H9 (cell line): ENCODE results near the gene PKNOX2. TPM values are rescaled to one million over a fixed set of nuclear protein-coding genes. Genes with fewer than 3 reads are reported as not detected.

ENCODE experiments used
- DNase-seq: peaks from one replicate; pipeline ENCODE4 v3.0.0-alpha.2; 2017
- H2AFZ ChIP-seq: one replicate; pipeline ENCODE4 v1.6.1; 2013; ENCODE audit warnings: mild to moderate bottlenecking, low read length, control low read depth, moderate library complexity
- H2AK5ac ChIP-seq: 2 replicates; pipeline ENCODE4 v1.6.1; 2013; ENCODE audit warnings: low read length, control low read depth, mixed read lengths; ENCODE audit not compliant: insufficient read length
- H2BK120ac ChIP-seq: one replicate; pipeline ENCODE4 v1.6.1; 2013; ENCODE audit warnings: low read depth, mild to moderate bottlenecking, low read length, control low read depth, inconsistent platforms; ENCODE audit not compliant: poor library complexity, severe bottlenecking
- H2BK12ac ChIP-seq: 2 replicates; pipeline ENCODE4 v1.6.1; 2013; ENCODE audit warnings: low read length, control low read depth, mixed read lengths, low read depth; ENCODE audit not compliant: insufficient read length
- H2BK15ac ChIP-seq: 2 replicates; pipeline ENCODE4 v1.6.1; 2013; ENCODE audit warnings: low read depth, low read length, control low read depth
- H2BK20ac ChIP-seq: one replicate; pipeline ENCODE4 v1.6.1; 2013; ENCODE audit warnings: low read depth, mild to moderate bottlenecking, low read length, control low read depth, inconsistent platforms; ENCODE audit not compliant: poor library complexity, severe bottlenecking
- H2BK5ac ChIP-seq: 2 replicates; pipeline ENCODE4 v1.6.1; 2013; ENCODE audit warnings: low read length, control low read depth, mixed read lengths; ENCODE audit not compliant: insufficient read length
- H3K14ac ChIP-seq: 2 replicates; pipeline ENCODE4 v1.6.1; 2013; ENCODE audit warnings: low read length, control low read depth; ENCODE audit not compliant: insufficient read depth
- H3K18ac ChIP-seq: 2 replicates; pipeline ENCODE4 v1.6.1; 2013; ENCODE audit warnings: low read depth, mild to moderate bottlenecking, mixed read lengths, low read length, control low read depth; ENCODE audit not compliant: insufficient read length
- H3K23ac ChIP-seq: 2 replicates; pipeline ENCODE4 v1.6.1; 2013; ENCODE audit warnings: low read length, control low read depth, mixed read lengths, low read depth; ENCODE audit not compliant: insufficient read length
- H3K23me2 ChIP-seq: 2 replicates; pipeline ENCODE4 v1.6.1; 2013; ENCODE audit warnings: low read depth, mild to moderate bottlenecking, mixed read lengths, low read length, control low read depth; ENCODE audit not compliant: insufficient read length, poor library complexity, severe bottlenecking
- H3K27ac ChIP-seq: 2 replicates; pipeline ENCODE4 v1.5.1; 2013; ENCODE audit warnings: low read length, control low read depth, mixed read lengths, low read depth; ENCODE audit not compliant: insufficient read length
- H3K27me3 ChIP-seq: 2 replicates; pipeline ENCODE4 v1.6.1; 2013; ENCODE audit warnings: low read length, control low read depth, inconsistent platforms; ENCODE audit not compliant: insufficient read depth
- H3K4ac ChIP-seq: 2 replicates; pipeline ENCODE4 v1.6.1; 2013; ENCODE audit warnings: low read depth, mild to moderate bottlenecking, control low read depth, inconsistent platforms, low read length, moderate library complexity
- H3K4me1 ChIP-seq: 2 replicates; pipeline ENCODE4 v1.6.1; 2013; ENCODE audit warnings: low read length, control low read depth, inconsistent platforms; ENCODE audit not compliant: insufficient read depth
- H3K4me2 ChIP-seq: 2 replicates; pipeline ENCODE4 v1.6.1; 2013; ENCODE audit warnings: low read length, control low read depth, mixed read lengths; ENCODE audit not compliant: insufficient read length, insufficient read depth
- H3K56ac ChIP-seq: 2 replicates; pipeline ENCODE4 v1.6.1; 2013; ENCODE audit warnings: low read depth, mild to moderate bottlenecking, mixed read lengths, low read length, control low read depth; ENCODE audit not compliant: insufficient read length
- H3K79me1 ChIP-seq: 2 replicates; pipeline ENCODE4 v1.6.1; 2013; ENCODE audit warnings: low read depth, mild to moderate bottlenecking, moderate library complexity, low read length, control low read depth, inconsistent platforms; ENCODE audit not compliant: insufficient read depth, poor library complexity, severe bottlenecking
- H3K79me2 ChIP-seq: 2 replicates; pipeline ENCODE4 v1.6.1; 2013; ENCODE audit warnings: low read length, control low read depth, inconsistent platforms; ENCODE audit not compliant: insufficient read depth
- H3K9ac ChIP-seq: 2 replicates; pipeline ENCODE4 v1.6.1; 2013; ENCODE audit warnings: low read length, control low read depth, mixed read lengths; ENCODE audit not compliant: insufficient read length; ENCODE audit errors: extremely low read depth
- H3K9me3 ChIP-seq: one replicate; pipeline ENCODE4 v1.6.1; 2013; ENCODE audit warnings: low read depth, low read length, inconsistent platforms; ENCODE audit not compliant: control insufficient read depth
- H3T11ph ChIP-seq: one replicate; pipeline ENCODE4 v1.6.1; 2013; ENCODE audit warnings: mild to moderate bottlenecking, low read length, control low read depth, inconsistent platforms
- H4K20me1 ChIP-seq: one replicate; pipeline ENCODE4 v1.6.1; 2013; ENCODE audit not compliant: control insufficient read depth, insufficient read length, insufficient read depth
- H4K5ac ChIP-seq: 2 replicates; pipeline ENCODE4 v1.6.1; 2013; ENCODE audit warnings: low read depth, mild to moderate bottlenecking, mixed read lengths, low read length, control low read depth; ENCODE audit not compliant: insufficient read length
- H4K8ac ChIP-seq: replicated peaks from 2 replicates; pipeline ENCODE4 v1.6.1; 2013; ENCODE audit warnings: low read length, control low read depth, mixed read lengths, low read depth; ENCODE audit not compliant: insufficient read length
- H4K91ac ChIP-seq: 2 replicates; pipeline ENCODE4 v1.6.1; 2013; ENCODE audit warnings: low read depth, mild to moderate bottlenecking, moderate library complexity, mixed read lengths, low read length, control low read depth; ENCODE audit not compliant: insufficient read length
- H3K27ac Mint-ChIP-seq, 3 experiments: 2 replicates in 2 of 3; 3 replicates in 1 of 3; pipeline ENCODE4 v1.8.0; 2020 to 2021; ENCODE audit warnings: mixed read lengths in 3 of 3, mild to moderate bottlenecking in 1 of 3, moderate library complexity in 1 of 3
- H3K27me3 Mint-ChIP-seq: 2 replicates; pipeline ENCODE4 v1.8.0; 2021; ENCODE audit warnings: low read depth, mild to moderate bottlenecking, moderate library complexity, mixed read lengths
- H3K36me3 Mint-ChIP-seq, 3 experiments: 2 replicates in 2 of 3; 3 replicates in 1 of 3; pipeline ENCODE4 v1.8.0; 2020 to 2021; ENCODE audit warnings: low read depth in 3 of 3, mixed read lengths in 3 of 3; ENCODE audit not compliant: insufficient read depth in 1 of 3
- H3K4me1 Mint-ChIP-seq, 2 experiments: 2 replicates each; pipeline ENCODE4 v1.8.0; 2020; ENCODE audit warnings: mixed read lengths in 2 of 2
- H3K4me3 Mint-ChIP-seq, 2 experiments: 2 replicates in 1 of 2; 3 replicates in 1 of 2; pipeline ENCODE4 v1.8.0; 2020 to 2021; ENCODE audit warnings: mild to moderate bottlenecking in 2 of 2, mixed read lengths in 2 of 2, moderate library complexity in 1 of 2
- H3K9me3 Mint-ChIP-seq, 2 experiments: 2 replicates in 1 of 2; 3 replicates in 1 of 2; pipeline ENCODE4 v1.8.0; 2020; ENCODE audit warnings: mild to moderate bottlenecking in 2 of 2, mixed read lengths in 2 of 2, moderate library complexity in 1 of 2
- WGBS: extraction: QIAGEN DNeasy Blood & Tissue Kit; methylation state at CpG from one replicate; pipeline ENCODE4 v1.1.7; 2013; ENCODE audit warnings: missing lambda C conversion rate, low lambda C conversion rate, mixed read lengths; ENCODE audit not compliant: insufficient read length; ENCODE audit errors: extremely low coverage; 5-methylcytosine and 5-hydroxymethylcytosine counted together
- total RNA-seq: library from RNA; stranded (reverse); gene quantifications from 2 replicates; pipeline ENCODE4 v1.2.1, GENCODE V29; 2021
- TF ChIP-seq, protein P1 (sequence below): fragments of 200-600 bp; sonication (generic); conservative IDR thresholded peaks from 3 replicates; pipeline ENCODE4 v1.8.0; 2021; ENCODE audit warnings: antibody characterized with exemption, mild to moderate bottlenecking

The PKNOX2 gene
- total RNA-seq, 1 experiment from 2014 or later = 1.3 TPM

DNA sequence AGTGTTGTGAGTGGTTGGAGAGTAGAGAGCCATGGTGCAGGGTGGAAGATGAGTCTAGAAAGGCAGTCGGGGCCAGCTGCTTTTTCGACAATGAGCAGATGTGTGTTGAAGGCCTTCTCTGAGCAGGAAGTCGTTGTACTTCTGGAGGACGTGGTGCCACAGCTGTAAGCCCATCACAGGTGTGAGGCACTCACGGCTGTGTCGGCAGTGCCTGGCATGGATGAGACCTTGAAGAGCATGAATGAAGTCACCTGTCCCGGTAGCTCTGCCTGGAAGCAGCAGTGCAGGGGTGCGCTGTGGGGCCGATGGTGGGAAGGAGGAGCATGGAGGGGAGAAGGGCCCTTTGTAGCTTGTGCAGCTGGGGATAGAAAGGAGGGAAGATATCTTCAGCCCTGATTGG is 165.2 kb downstream of the PKNOX2 start:
- H3K23ac ChIP-seq = no peak overlapping the region

More for the DNA sequence above, 165.2 kb downstream of the PKNOX2 start:
- Histone ChIP-seq H2BK20ac (no peak overlapping the region), H2AFZ (no peak overlapping the region), H3K27ac (no peak overlapping the region), H2BK120ac (no peak overlapping the region), H3K79me2 (no peaks in the 10 kb centered on the region), H4K20me1 (peaks cover 2% of the 10 kb centered on the region), H2BK12ac (no peak overlapping the region), H3K23me2 (no peaks in the 10 kb centered on the region), H4K8ac (no peak overlapping the region), H3K18ac (no peak overlapping the region), H3K27me3 (no peaks in the 10 kb centered on the region), H3T11ph (no peak overlapping the region), H3K14ac (no peak overlapping the region; the same call in 1 of the 2 replicates), H2AK5ac (no peak overlapping the region), H3K9ac (no peak overlapping the region), H4K91ac (no peak overlapping the region), H3K79me1 (no peaks in the 10 kb centered on the region), H3K4ac (no peak overlapping the region), H2BK15ac (no peak overlapping the region), H3K4me2 (no peak overlapping the region), H3K9me3 (no peaks in the 10 kb centered on the region), H3K4me1 (no peaks in the 10 kb centered on the region), H3K56ac (no peak overlapping the region), H2BK5ac (no peak overlapping the region), H4K5ac (no peak overlapping the region)
- Mint-ChIP-seq H3K9me3 (no peaks in the 10 kb centered on the region), H3K27ac (no peak overlapping the region), H3K4me3 (no peak overlapping the region), H3K27me3 (peaks cover 6% of the 10 kb centered on the region), H3K36me3 (no peaks in the 10 kb centered on the region), H3K4me1 (peaks cover 19 to 37% of the 10 kb centered on the region in 2 experiments)
- TF ChIP-seq, protein P1, sequence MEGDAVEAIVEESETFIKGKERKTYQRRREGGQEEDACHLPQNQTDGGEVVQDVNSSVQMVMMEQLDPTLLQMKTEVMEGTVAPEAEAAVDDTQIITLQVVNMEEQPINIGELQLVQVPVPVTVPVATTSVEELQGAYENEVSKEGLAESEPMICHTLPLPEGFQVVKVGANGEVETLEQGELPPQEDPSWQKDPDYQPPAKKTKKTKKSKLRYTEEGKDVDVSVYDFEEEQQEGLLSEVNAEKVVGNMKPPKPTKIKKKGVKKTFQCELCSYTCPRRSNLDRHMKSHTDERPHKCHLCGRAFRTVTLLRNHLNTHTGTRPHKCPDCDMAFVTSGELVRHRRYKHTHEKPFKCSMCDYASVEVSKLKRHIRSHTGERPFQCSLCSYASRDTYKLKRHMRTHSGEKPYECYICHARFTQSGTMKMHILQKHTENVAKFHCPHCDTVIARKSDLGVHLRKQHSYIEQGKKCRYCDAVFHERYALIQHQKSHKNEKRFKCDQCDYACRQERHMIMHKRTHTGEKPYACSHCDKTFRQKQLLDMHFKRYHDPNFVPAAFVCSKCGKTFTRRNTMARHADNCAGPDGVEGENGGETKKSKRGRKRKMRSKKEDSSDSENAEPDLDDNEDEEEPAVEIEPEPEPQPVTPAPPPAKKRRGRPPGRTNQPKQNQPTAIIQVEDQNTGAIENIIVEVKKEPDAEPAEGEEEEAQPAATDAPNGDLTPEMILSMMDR = no peak
- WGBS = no CpG with 5 or more reads among the region's 9 CpGs
- DNase-seq = no peak
